Smooth muscle cell of the umbilical artery (primary cell): ENCODE data around the gene MBP. TPM values are rescaled to one million over a fixed set of nuclear protein-coding genes. Genes with fewer than 3 reads are reported as not detected.

ENCODE experiments used
- total RNA-seq: library from RNA; depleted of rRNA; stranded (reverse); fragments of >200 nt; gene quantifications from 2 replicates; pipeline ENCODE4 v1.2.3, GENCODE V29; 2014

The MBP gene
- total RNA-seq = 7.7 and 8.9 TPM in 2 replicates

DNA sequence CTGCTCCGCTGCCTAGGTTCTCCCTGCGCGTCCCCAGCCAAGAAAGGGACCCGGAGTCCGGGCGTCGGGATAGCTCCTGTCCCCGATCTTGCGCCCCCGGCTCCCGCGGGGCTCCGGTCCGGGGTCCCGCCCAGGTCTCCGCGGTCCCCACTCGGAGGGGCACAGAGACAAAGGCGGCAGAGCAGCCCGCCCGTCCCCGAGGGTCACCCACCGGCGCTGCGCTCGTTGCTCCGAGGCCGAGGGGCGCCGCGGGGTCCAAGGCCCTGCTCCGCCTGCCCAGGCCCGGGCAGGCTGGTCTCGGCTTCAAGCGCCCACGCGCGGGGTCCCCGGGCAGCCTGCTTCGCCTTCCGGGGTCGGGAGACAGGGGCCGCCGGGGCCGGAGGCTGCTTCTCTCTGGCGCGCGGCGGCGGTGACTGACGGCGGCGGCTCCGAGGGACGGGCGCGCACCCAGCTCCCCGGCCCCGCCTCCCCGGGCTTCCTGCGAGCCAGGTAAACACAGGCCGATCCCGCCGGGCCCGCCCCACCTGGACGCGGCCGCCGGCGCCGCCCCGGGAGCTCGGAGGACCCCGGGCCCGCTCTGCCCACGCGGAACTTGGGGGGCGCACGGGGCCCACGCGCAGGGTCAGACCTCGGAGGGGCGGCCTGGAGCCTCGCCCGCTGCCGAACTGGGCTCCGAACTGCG is at the start of gene MBP:
Gene MBP, minus strand, starts transcription at position 415 of the 682 bp plus-strand sequence. CDS start 27,522 bp downstream, outside the sequence.

Other genes with a start within 250 kb of the MBP start
- gene GALR1, start 117.1 kb upstream of the MBP start, total RNA-seq = not detected in 2 replicates